GM18519 (cell line): ENCODE data around the gene RAP2A.

Experiments used
- ATAC-seq: cut with Tn5 transposase; IDR thresholded peaks from one replicate; pipeline ENCODE4 v1.9.1; 2021; ENCODE audit warnings: mild to moderate bottlenecking, moderate library complexity; ENCODE audit not compliant: unreplicated experiment, low FRiP score

Gene RAP2A

DNA sequence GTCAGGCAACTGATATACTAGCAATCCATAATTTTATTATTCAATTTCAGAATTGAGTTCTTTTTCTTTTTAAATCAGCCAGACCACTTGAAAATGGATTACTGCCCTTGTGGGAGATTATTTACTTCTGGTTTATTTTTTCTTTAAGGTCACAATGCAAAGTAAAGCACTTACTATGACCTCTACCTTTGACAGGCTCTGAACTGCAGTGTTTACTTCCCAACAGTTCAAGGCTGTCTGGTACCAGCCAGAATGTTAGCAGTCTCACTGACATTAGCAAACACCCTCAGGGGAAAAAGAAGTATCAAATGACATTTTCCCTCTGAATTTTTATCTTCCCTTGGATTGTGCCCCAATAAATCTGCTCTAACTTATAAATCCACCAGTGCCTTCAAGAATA lies 57.5 kb downstream of the RAP2A start:
- no peak for ATAC-seq

DNA sequence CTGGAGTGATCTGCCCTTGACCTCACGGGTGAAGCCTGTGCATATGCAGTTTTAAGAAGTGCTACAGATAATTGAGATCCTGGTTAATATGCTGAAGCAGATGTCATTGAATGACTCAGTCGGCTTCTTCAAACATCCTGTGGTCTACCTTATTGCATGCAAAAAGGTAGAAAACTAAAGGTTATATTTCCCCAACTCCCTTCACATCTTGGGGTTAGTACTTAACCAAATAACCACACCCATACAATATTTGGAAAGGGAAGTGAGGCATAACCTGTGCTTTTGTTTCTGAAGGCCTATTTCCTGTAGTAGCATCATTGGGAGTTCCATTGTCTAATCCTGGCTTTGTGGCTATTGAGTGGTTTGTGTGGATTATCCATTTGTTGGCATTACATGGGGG lies 58.3 kb downstream of the RAP2A start:
- ATAC-seq, result no peak

DNA sequence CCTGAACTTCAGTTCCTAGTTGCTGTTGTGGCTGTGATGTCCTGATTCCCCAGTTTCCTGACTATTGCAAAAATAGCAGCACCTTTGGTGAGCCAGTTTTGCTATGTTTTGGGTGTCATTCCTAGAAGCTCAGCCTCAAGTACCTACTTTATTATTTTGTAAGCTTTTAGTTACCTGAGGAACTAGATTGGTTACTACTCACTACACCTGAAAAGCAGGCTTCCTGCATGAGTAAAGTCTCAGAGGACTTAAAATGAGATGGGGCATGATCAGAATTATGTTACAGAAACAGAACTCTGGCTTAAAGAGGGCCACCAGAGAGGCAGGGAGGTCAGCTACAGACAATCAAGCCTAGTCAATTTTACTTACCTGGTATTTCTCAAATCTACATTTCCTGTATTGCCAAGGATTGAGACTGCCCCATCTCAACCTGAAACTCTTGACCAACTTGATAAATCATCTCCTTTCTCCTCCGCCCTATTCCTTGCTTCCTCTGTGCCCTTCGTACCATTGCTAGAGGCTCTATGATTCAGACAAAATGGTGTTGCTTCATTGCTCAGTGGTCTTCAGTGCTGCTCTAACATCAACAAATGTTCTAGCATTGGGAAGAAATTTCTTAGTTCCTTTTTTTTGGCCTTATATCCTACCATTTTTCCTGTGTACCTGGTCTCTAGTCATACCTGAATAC lies 58.9 kb downstream of the RAP2A start:
- no peak for ATAC-seq

DNA sequence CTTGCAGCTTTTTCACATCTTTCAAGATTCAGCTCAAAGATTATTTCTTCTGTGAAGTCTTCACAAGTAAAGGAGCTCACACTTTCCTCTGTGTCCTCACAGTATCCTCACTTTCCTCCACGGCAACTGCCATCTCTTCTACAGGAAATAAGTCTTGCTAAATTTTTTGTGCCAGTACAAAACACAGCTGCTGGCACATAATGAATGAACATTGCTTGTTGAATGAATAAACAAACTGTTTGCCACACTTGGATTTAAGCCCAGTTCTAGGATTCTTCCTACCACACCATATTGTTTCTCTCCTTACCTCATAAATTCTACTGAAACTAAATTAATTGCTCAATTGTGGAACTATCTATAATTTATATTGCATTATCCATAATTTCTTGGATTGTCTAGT lies 59.5 kb downstream of the RAP2A start:
- ATAC-seq, result no peak

DNA sequence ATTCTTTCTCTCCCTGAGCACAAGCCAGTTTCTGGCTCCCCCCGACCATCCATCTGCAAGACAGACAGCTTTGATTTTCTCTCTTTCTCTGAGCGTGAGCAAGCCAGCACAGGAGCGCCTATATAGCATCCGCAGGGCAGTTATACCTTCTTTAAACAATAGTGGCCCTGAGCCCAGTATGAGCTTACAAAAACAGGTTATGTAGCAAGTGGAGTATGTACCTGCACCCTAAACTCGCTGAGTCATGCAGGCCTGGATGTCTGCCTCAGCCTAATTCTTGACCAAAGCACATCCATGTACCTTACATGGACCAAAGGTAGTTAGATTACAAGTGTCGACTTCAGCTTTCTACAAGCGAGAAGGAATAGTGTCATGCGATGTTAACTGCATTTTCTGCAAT lies 61.7 kb downstream of the RAP2A start:
- ATAC-seq, result no peak

DNA sequence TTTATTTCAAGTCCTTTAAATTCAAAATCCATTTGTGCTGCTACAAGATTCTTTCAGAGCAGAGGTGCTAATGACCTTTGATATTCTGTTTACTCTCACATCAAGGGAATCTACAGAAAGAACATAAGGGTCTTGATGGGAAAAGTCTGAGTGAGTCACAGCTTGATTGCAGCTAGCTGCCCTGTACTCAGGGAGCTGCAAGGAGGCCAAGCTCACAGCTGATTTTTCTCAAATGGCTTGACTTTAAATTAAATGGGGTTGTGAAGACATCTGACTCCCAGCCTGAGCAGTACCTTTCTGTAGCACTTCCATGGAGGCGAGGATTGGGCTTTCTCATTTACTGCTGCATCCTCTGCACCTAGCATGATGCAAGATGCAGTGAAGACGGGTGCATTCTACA lies 62.5 kb downstream of the RAP2A start:
- ATAC-seq, result no peak

DNA sequence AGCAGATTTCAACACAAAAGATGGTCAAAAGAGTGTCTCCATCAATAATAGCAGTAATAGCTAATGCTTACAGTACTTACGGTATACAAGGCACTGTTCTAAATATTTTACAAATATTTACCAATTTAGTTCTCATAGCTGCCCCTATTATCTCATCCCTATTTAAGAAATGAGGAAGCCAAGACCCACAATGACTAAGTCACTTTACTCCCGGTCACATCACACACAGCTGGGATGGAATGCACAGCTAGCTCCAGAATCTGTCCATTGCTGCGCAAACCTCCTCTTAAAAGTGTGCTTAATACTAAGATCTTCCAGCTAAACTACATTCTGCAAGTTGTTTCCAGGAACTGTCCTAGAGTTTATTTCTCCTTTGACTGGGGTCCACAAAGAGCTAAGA lies 63.4 kb downstream of the RAP2A start:
- ATAC-seq, result no peak

DNA sequence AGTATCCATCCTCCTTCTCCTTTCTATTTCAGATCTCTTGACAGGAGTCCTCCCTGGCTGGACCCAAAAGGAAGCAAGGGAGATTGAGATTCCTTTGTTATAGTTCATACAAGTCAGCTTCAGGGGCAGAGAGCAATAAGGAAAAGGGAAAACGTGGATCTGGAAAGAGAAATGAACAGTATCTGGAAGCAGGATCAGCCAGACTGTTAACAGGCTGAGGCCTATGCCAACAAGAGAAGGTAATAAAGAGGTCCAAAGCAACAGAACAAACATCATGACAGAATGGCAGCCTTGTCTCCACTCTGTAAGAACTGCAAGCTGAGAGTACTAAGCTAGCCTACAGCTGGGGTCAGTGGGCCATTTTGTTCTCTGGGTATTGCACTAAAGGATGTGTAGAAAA lies 64.5 kb downstream of the RAP2A start:
- ATAC-seq, result no peak

DNA sequence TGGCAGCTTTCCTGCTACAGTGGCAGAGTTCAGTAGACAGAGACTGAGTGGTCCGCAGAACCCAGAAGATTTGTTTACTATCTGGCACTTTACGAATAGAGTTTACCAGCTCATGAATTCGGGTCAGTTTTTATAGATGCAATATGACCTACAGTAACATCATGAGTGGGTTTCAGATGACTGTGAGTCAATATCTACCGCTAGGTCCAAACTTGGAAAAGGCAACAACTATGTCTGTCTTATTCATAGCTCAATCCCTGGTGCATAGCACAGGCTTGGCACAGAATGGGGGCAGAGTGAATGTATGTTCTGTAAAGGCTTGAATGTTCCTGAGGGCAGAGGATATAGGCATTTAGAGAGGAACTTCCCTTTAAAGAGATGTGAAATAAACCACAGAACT lies 65.2 kb downstream of the RAP2A start:
- ATAC-seq, result no peak

DNA sequence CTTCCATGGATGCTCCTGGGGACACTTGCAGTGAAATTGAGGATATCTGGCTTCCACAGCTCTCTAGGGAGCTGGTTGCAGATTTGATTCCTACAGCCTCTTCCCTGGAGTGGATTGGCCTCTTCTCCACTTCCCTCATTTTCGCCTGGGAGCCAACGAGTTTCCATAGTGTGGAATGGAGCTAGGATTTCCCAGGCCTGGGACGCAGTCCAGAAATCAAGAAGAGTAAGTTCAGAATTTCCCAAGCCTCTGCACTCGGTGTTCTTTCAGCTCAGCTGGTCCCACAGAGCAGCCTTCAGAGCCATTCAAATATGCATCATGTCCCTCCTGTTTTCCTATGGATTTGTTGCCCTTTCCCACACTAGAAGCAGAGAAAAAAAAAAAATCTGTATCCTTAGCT lies 68.2 kb downstream of the RAP2A start:
- no peak for ATAC-seq

DNA sequence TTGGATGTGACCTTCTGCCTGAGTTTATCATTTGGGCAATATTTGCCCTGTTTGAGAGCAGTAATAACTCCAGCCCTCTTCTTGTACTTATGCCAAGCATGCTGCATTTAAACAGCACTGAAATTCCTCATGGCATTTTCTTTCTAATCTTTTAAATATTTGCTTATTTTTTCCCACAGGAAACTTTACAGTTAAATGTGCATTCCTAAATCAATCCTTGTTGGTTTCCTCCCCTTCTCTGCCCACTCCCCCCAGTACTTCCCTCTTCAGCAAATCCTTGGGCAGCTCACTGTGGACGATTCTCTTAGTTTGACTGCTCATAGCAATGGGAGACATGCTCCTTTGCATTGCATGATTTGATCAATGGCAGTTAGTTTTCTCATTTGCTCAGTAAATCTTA lies 68.7 kb downstream of the RAP2A start:
- ATAC-seq, result no peak

DNA sequence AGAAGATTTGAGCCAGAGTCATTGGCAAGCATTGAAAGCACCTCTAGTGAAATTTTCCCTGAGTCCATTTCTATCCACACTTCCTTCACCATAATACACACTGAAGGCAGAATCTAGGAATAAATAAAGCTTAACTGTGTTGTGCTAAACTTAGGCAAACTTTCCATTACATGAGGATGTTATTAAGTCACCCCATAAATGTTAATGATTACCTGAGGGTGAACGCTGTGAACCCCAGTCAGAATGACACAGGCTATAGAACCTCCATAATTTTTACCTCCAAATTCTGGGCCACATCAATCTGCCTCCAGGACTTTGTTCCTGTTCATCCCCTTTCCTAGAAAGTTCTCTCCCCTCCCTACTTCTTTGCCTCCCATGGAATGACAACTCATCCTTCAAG lies 71.0 kb downstream of the RAP2A start:
- ATAC-seq, result no peak

DNA sequence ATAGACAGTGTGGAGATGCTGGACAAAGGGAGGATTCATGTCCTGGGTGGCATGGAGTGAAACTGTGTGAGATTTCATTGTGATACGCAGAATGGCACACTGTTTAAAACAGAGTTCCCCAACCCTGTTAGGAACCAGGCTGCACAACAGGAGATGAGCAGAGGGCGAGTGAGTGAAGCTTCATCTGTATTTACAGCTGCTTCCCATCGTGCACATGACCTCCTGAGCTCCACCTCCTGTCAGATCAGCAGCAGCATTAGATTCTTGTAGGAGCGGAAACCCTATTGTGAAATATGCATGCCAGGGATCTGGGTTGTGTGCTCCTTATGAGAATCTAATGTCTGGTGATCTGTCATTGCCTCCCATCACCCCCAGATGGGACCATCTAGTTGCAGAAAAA lies 72.5 kb downstream of the RAP2A start:
- ATAC-seq, result no peak

DNA sequence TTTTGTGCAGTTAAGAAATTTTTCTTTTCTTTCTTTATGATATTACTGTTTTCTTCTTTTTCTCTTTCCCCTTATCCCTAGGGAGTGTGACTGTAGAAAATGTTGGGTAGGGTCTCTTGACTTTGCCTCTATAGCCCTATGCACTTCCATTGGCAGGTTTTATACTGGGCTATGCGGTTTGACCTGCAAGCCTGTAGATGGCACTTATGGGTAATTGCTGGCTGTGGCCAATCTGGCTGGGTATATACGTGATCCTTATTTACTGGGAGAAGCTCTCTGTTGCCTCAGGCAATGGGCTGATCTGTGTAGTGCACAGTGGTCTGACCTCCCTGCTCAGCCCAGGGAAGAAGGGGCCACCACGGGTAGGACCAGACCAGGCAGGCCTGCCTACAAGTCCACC lies 78.8 kb downstream of the RAP2A start:
- ATAC-seq, result no peak

DNA sequence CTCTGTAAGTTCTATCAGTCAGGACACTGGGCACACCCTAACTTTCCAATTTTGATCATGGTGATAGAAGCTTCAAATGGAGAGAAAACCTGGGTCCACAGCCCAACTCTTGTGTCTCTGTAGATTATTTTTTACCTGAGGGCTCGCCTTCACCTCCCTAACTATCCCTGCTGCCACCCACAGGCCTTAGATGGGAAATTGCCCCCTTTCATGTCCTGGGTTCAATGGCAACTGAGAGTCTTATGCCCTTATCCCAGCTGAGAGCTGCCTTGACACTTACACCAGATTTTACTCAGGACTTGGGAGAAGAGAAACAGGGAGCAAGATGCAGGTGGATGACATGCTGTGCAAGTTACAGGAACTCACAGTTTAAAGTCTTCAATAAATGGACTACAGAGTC lies 81.7 kb downstream of the RAP2A start:
- ATAC-seq, result no peak

DNA sequence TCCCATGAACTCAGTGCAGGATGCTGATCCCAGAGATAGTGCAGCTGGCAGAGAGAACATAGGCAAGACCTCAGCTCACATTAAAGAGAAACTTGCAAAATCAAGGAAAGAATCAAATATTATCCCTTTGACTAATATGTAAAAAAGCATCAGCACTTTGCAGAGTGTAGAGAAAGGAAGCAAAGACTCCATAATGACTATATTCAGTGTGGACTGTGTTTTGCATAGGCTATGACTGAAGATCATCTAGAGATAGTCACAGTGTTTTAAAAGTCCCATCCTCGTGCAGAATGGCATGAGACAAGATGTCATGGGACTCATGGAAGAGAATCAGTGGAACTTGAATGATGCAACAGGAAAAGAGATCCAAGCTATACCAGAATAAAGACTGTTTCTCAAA lies 84.0 kb downstream of the RAP2A start:
- no peak for ATAC-seq
